H9 (cell line): ENCODE results near the gene VMAC. TPM values are rescaled to one million over a fixed set of nuclear protein-coding genes. Genes with fewer than 3 reads are reported as not detected.

Source experiments
- DNase-seq: peaks from one replicate; pipeline ENCODE4 v3.0.0-alpha.2; 2017
- H2AFZ ChIP-seq: one replicate; pipeline ENCODE4 v1.6.1; 2013; ENCODE audit warnings: mild to moderate bottlenecking, low read length, control low read depth, moderate library complexity
- H2AK5ac ChIP-seq: 2 replicates; pipeline ENCODE4 v1.6.1; 2013; ENCODE audit warnings: low read length, control low read depth, mixed read lengths; ENCODE audit not compliant: insufficient read length
- H2BK120ac ChIP-seq: one replicate; pipeline ENCODE4 v1.6.1; 2013; ENCODE audit warnings: low read depth, mild to moderate bottlenecking, low read length, control low read depth, inconsistent platforms; ENCODE audit not compliant: poor library complexity, severe bottlenecking
- H2BK12ac ChIP-seq: 2 replicates; pipeline ENCODE4 v1.6.1; 2013; ENCODE audit warnings: low read length, control low read depth, mixed read lengths, low read depth; ENCODE audit not compliant: insufficient read length
- H2BK15ac ChIP-seq: 2 replicates; pipeline ENCODE4 v1.6.1; 2013; ENCODE audit warnings: low read depth, low read length, control low read depth
- H2BK20ac ChIP-seq: one replicate; pipeline ENCODE4 v1.6.1; 2013; ENCODE audit warnings: low read depth, mild to moderate bottlenecking, low read length, control low read depth, inconsistent platforms; ENCODE audit not compliant: poor library complexity, severe bottlenecking
- H2BK5ac ChIP-seq: 2 replicates; pipeline ENCODE4 v1.6.1; 2013; ENCODE audit warnings: low read length, control low read depth, mixed read lengths; ENCODE audit not compliant: insufficient read length
- H3K14ac ChIP-seq: 2 replicates; pipeline ENCODE4 v1.6.1; 2013; ENCODE audit warnings: low read length, control low read depth; ENCODE audit not compliant: insufficient read depth
- H3K18ac ChIP-seq: 2 replicates; pipeline ENCODE4 v1.6.1; 2013; ENCODE audit warnings: low read depth, mild to moderate bottlenecking, mixed read lengths, low read length, control low read depth; ENCODE audit not compliant: insufficient read length
- H3K23ac ChIP-seq: 2 replicates; pipeline ENCODE4 v1.6.1; 2013; ENCODE audit warnings: low read length, control low read depth, mixed read lengths, low read depth; ENCODE audit not compliant: insufficient read length
- H3K23me2 ChIP-seq: 2 replicates; pipeline ENCODE4 v1.6.1; 2013; ENCODE audit warnings: low read depth, mild to moderate bottlenecking, mixed read lengths, low read length, control low read depth; ENCODE audit not compliant: insufficient read length, poor library complexity, severe bottlenecking
- H3K27ac ChIP-seq: 2 replicates; pipeline ENCODE4 v1.5.1; 2013; ENCODE audit warnings: low read length, control low read depth, mixed read lengths, low read depth; ENCODE audit not compliant: insufficient read length
- H3K27me3 ChIP-seq: 2 replicates; pipeline ENCODE4 v1.6.1; 2013; ENCODE audit warnings: low read length, control low read depth, inconsistent platforms; ENCODE audit not compliant: insufficient read depth
- H3K4ac ChIP-seq: 2 replicates; pipeline ENCODE4 v1.6.1; 2013; ENCODE audit warnings: low read depth, mild to moderate bottlenecking, control low read depth, inconsistent platforms, low read length, moderate library complexity
- H3K4me1 ChIP-seq: 2 replicates; pipeline ENCODE4 v1.6.1; 2013; ENCODE audit warnings: low read length, control low read depth, inconsistent platforms; ENCODE audit not compliant: insufficient read depth
- H3K4me2 ChIP-seq: 2 replicates; pipeline ENCODE4 v1.6.1; 2013; ENCODE audit warnings: low read length, control low read depth, mixed read lengths; ENCODE audit not compliant: insufficient read length, insufficient read depth
- H3K56ac ChIP-seq: 2 replicates; pipeline ENCODE4 v1.6.1; 2013; ENCODE audit warnings: low read depth, mild to moderate bottlenecking, mixed read lengths, low read length, control low read depth; ENCODE audit not compliant: insufficient read length
- H3K79me1 ChIP-seq: 2 replicates; pipeline ENCODE4 v1.6.1; 2013; ENCODE audit warnings: low read depth, mild to moderate bottlenecking, moderate library complexity, low read length, control low read depth, inconsistent platforms; ENCODE audit not compliant: insufficient read depth, poor library complexity, severe bottlenecking
- H3K79me2 ChIP-seq: 2 replicates; pipeline ENCODE4 v1.6.1; 2013; ENCODE audit warnings: low read length, control low read depth, inconsistent platforms; ENCODE audit not compliant: insufficient read depth
- H3K9ac ChIP-seq: 2 replicates; pipeline ENCODE4 v1.6.1; 2013; ENCODE audit warnings: low read length, control low read depth, mixed read lengths; ENCODE audit not compliant: insufficient read length; ENCODE audit errors: extremely low read depth
- H3K9me3 ChIP-seq: one replicate; pipeline ENCODE4 v1.6.1; 2013; ENCODE audit warnings: low read depth, low read length, inconsistent platforms; ENCODE audit not compliant: control insufficient read depth
- H3T11ph ChIP-seq: one replicate; pipeline ENCODE4 v1.6.1; 2013; ENCODE audit warnings: mild to moderate bottlenecking, low read length, control low read depth, inconsistent platforms
- H4K20me1 ChIP-seq: one replicate; pipeline ENCODE4 v1.6.1; 2013; ENCODE audit not compliant: control insufficient read depth, insufficient read length, insufficient read depth
- H4K5ac ChIP-seq: 2 replicates; pipeline ENCODE4 v1.6.1; 2013; ENCODE audit warnings: low read depth, mild to moderate bottlenecking, mixed read lengths, low read length, control low read depth; ENCODE audit not compliant: insufficient read length
- H4K8ac ChIP-seq: replicated peaks from 2 replicates; pipeline ENCODE4 v1.6.1; 2013; ENCODE audit warnings: low read length, control low read depth, mixed read lengths, low read depth; ENCODE audit not compliant: insufficient read length
- H4K91ac ChIP-seq: 2 replicates; pipeline ENCODE4 v1.6.1; 2013; ENCODE audit warnings: low read depth, mild to moderate bottlenecking, moderate library complexity, mixed read lengths, low read length, control low read depth; ENCODE audit not compliant: insufficient read length
- H3K27ac Mint-ChIP-seq, 3 experiments: 2 replicates in 2 of 3; 3 replicates in 1 of 3; pipeline ENCODE4 v1.8.0; 2020 to 2021; ENCODE audit warnings: mixed read lengths in 3 of 3, mild to moderate bottlenecking in 1 of 3, moderate library complexity in 1 of 3
- H3K27me3 Mint-ChIP-seq: 2 replicates; pipeline ENCODE4 v1.8.0; 2021; ENCODE audit warnings: low read depth, mild to moderate bottlenecking, moderate library complexity, mixed read lengths
- H3K36me3 Mint-ChIP-seq, 3 experiments: 2 replicates in 2 of 3; 3 replicates in 1 of 3; pipeline ENCODE4 v1.8.0; 2020 to 2021; ENCODE audit warnings: low read depth in 3 of 3, mixed read lengths in 3 of 3; ENCODE audit not compliant: insufficient read depth in 1 of 3
- H3K4me1 Mint-ChIP-seq, 2 experiments: 2 replicates each; pipeline ENCODE4 v1.8.0; 2020; ENCODE audit warnings: mixed read lengths in 2 of 2
- H3K4me3 Mint-ChIP-seq, 2 experiments: 2 replicates in 1 of 2; 3 replicates in 1 of 2; pipeline ENCODE4 v1.8.0; 2020 to 2021; ENCODE audit warnings: mild to moderate bottlenecking in 2 of 2, mixed read lengths in 2 of 2, moderate library complexity in 1 of 2
- H3K9me3 Mint-ChIP-seq, 2 experiments: 2 replicates in 1 of 2; 3 replicates in 1 of 2; pipeline ENCODE4 v1.8.0; 2020; ENCODE audit warnings: mild to moderate bottlenecking in 2 of 2, mixed read lengths in 2 of 2, moderate library complexity in 1 of 2
- CTCF ChIP-seq: fragments of 200-600 bp; sonication (generic); conservative IDR thresholded peaks from 3 replicates; pipeline ENCODE4 v1.8.0; 2021; ENCODE audit warnings: antibody characterized with exemption, mild to moderate bottlenecking
- WGBS: extraction: QIAGEN DNeasy Blood & Tissue Kit; methylation state at CpG from one replicate; pipeline ENCODE4 v1.1.7; 2013; ENCODE audit warnings: missing lambda C conversion rate, low lambda C conversion rate, mixed read lengths; ENCODE audit not compliant: insufficient read length; ENCODE audit errors: extremely low coverage; 5-methylcytosine and 5-hydroxymethylcytosine counted together
- total RNA-seq: library from RNA; stranded (reverse); gene quantifications from 2 replicates; pipeline ENCODE4 v1.2.1, GENCODE V29; 2021

VMAC gene
- total RNA-seq, 1 experiment from 2014 or later, result 2.2 TPM

- H3K56ac ChIP-seq, result no peak overlapping the region
- no peak overlapping the region for H2BK15ac ChIP-seq
- no peak overlapping the region for H3K27ac ChIP-seq
- no peaks in the 10 kb centered on the region for H3K27me3 ChIP-seq
- H2AFZ ChIP-seq, result no peak overlapping the region
- no peak overlapping the region for H2BK5ac ChIP-seq
- H3T11ph ChIP-seq, result no peak overlapping the region
- H4K20me1 ChIP-seq, result no peaks in the 10 kb centered on the region
- H3K36me3 Mint-ChIP-seq, result no peaks in the 10 kb centered on the region; a peak in 1 of 7 replicates
- no peak overlapping the region for H4K5ac ChIP-seq
- no peak for DNase-seq
- H2AK5ac ChIP-seq, result no peak overlapping the region
- H3K79me2 ChIP-seq, result no peaks in the 10 kb centered on the region
- no peak overlapping the region for H3K23ac ChIP-seq
- TF ChIP-seq CTCF, result no peak
- H3K14ac ChIP-seq, result no peak overlapping the region
- H3K18ac ChIP-seq, result no peak overlapping the region
- no CpG with 5 or more reads among the region's 12 CpGs for WGBS
- no peak overlapping the region for H3K4ac ChIP-seq
- H2BK12ac ChIP-seq, result no peak overlapping the region
- no peak overlapping the region for H3K27ac Mint-ChIP-seq
- no peaks in the 10 kb centered on the region for H3K9me3 Mint-ChIP-seq
- H3K4me1 ChIP-seq, result no peaks in the 10 kb centered on the region
- H2BK20ac ChIP-seq, result no peak overlapping the region
- no peak overlapping the region for H3K4me3 Mint-ChIP-seq
- H2BK120ac ChIP-seq, result no peak overlapping the region
- H3K4me1 Mint-ChIP-seq, result no peaks in the 10 kb centered on the region; a peak in 1 of 4 replicates
- no peaks in the 10 kb centered on the region for H3K23me2 ChIP-seq
- no peak overlapping the region for H4K8ac ChIP-seq
- H3K4me2 ChIP-seq, result no peak overlapping the region
- no peak overlapping the region for H3K9ac ChIP-seq
- no peak overlapping the region for H4K91ac ChIP-seq
- H3K79me1 ChIP-seq, result no peaks in the 10 kb centered on the region
- no peaks in the 10 kb centered on the region for H3K9me3 ChIP-seq
- peaks cover 10% of the 10 kb centered on the region for H3K27me3 Mint-ChIP-seq
Measured at GRCh38 chr19:5870986-5871394, 33.7 kb upstream of the VMAC start.
